ENCODE measurements around the gene SLC6A5.

SLC6A5 gene

DNA sequence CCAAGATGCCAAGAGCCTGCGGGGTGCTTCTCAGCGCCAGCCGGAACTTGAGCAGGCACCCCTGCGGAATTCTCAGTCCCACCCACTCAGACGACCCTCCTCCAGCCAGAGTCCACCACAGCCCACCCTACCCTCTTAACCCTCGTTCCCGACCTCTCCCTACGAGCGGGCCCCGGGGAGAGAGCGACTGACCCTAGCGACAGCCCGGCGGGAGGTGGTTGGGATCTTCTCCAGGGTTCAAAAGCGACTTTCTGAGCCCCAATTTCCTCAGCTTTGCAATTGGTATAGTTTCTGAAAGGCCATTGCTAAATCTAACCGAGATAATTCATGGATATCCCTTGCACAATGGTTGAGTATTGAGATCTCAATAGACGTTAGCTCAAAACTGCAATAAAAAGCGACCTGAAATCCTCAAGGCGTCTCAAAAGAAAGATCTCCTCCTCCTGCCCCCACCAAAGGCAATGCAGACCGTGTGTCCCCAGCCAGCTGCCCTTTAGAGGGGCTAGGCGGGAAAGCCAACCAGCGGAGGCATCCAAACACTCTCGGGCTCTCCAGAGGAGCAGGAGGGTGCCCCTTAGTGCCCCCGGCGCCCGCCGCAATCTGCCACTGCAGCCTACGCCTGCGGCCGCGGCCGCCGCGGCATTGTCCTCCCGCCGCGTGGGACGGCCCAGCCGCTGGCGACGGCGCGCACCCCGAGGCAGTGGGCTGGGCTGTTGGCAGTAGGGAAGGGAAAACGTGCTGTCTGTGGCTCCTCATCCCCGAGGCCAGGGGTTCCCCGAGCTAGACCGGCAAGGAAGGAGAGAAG is 1.5 kb upstream of the SLC6A5 start:
- TF ChIP-seq, protein P1, sequence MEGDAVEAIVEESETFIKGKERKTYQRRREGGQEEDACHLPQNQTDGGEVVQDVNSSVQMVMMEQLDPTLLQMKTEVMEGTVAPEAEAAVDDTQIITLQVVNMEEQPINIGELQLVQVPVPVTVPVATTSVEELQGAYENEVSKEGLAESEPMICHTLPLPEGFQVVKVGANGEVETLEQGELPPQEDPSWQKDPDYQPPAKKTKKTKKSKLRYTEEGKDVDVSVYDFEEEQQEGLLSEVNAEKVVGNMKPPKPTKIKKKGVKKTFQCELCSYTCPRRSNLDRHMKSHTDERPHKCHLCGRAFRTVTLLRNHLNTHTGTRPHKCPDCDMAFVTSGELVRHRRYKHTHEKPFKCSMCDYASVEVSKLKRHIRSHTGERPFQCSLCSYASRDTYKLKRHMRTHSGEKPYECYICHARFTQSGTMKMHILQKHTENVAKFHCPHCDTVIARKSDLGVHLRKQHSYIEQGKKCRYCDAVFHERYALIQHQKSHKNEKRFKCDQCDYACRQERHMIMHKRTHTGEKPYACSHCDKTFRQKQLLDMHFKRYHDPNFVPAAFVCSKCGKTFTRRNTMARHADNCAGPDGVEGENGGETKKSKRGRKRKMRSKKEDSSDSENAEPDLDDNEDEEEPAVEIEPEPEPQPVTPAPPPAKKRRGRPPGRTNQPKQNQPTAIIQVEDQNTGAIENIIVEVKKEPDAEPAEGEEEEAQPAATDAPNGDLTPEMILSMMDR (IDR thresholded peaks at IDR 0.05; ENCODE audit: low read depth, low read length) = no peak
- DNase-seq (ENCODE audit: extremely low read depth, low read depth) = no peak

DNA sequence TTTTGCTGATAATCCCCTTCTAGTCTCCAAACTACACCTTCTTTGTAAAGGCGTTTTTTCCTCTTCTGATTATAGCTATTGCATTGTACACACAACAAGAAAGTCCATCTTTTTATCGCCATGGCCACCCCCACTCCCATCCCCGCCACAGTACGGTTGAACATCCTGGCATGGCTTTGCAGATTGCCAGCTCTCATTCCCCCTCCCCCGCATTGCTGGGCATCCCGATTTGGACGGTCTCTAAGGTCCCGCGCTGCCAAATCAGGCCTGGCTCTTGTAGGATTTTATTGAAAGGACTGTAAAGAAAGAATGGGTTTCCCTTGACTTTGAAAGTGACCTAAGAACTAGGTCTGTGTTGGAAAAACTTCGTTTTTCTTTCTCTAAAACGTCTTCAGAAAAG is 916 bp upstream of the SLC6A5 start:
- TF ChIP-seq, protein P1 (IDR thresholded peaks at IDR 0.05; ENCODE audit: low read depth, low read length) = no peak
- no peak for DNase-seq (ENCODE audit: extremely low read depth, low read depth)

DNA sequence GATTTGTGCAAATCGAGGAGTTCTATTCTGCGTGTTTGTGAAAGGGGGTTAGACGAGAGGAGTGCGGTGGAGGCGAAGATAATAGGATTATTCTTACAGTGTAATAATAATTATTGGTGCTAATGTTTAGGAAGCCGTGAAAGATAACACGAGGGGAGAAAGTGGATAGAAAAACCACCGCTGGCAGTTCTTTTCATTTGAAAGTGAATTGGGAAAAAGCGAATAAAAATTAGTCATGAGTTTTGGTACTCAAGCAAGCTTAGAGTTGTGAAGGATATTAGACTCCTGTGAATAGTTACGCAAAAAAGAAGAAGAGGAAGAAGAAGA is 575 bp downstream of the SLC6A5 start:
- TF ChIP-seq, protein P1 (IDR thresholded peaks at IDR 0.05; ENCODE audit: low read depth, low read length) = no peak
- DNase-seq (ENCODE audit: extremely low read depth, low read depth) = no peak

DNA sequence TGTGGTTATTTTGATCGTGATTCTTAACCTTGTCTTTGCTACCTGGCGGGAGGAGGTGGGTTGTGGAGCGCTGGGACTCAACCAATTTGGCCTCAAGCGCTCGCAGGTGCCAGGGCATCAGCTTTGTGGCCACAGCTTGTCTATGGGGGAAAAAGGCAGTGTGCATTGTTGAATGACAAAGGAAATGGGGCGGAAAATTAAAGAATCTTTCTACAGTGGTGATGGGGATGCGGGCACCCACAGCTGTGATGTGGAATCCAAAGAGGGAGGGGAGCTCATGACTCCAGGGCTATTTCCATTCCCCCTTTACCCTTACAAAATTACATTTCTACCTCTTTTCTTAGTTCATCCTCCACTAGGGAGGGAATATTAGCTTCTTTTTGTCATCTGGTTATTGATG is 1.1 kb downstream of the SLC6A5 start:
- TF ChIP-seq, protein P1 (IDR thresholded peaks at IDR 0.05; ENCODE audit: low read depth, low read length) = no peak
- no peak for DNase-seq (ENCODE audit: extremely low read depth, low read depth)

DNA sequence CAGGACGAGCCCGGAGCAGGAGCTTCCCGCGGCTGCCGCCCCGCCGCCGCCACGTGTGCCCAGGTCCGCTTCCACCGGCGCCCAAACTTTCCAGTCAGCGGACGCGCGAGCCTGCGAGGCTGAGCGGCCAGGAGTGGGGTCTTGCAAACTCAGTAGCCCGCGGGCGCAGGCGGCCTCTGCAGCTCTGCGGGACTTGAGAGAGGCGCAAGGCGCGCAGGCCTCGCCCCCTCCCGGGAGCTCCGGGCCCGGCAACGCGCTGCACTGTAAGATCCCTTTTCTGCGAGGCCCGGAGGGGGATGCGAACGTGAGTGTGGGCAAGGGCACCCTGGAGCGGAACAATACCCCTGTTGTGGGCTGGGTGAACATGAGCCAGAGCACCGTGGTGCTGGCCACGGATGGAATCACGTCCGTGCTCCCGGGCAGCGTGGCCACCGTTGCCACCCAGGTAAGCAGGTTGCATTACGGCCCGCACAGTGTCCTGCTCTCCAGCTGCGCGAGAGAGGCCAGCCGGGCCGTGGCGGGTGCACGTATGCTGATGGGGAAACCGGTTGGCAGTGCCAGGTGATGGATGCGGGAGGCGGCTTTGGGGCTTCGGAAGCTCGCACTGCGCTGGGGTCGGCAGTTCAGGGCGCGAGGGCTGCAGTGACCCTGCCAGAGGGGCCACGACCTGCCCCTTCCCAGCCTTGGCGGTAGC is 2.0 kb downstream of the SLC6A5 start:
- TF ChIP-seq, protein P1 (IDR thresholded peaks at IDR 0.05; ENCODE audit: low read depth, low read length) = no peak
- DNase-seq (ENCODE audit: extremely low read depth, low read depth) = no peak

DNA sequence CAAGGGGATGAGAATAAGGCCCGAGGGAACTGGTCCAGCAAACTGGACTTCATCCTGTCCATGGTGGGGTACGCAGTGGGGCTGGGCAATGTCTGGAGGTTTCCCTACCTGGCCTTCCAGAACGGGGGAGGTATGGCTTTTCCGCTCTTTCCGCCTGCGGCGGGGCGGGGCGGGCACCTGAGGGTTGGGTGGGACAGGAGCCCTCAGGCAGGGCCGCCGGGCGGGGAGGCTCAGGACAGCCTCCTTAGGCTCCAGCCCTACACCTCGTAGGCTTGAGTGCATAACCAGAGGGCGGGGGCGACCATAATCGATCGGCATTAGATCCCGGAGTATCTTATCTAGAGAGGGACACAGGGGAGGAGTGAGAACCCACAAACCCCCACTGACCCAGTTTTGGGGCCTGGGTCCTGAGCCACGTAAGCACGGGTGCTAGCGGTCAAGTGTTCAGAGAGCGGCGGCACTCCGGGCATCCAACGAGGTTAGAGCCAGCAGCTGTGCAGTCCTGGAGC is 4.9 kb downstream of the SLC6A5 start:
- DNase-seq (ENCODE audit: extremely low read depth, low read depth) = no peak
- TF ChIP-seq, protein P1 (IDR thresholded peaks at IDR 0.05; ENCODE audit: low read depth, low read length) = no peak

All from AG09319 (cell line).